Measurements from ENCODE around the gene CPSF7.
"Not testable (repeated sequence)": the region's sequence is repeated elsewhere in the genome, so short reads cannot be mapped to it uniquely, and the experiment has no call there.

The CPSF7 gene, protein sequence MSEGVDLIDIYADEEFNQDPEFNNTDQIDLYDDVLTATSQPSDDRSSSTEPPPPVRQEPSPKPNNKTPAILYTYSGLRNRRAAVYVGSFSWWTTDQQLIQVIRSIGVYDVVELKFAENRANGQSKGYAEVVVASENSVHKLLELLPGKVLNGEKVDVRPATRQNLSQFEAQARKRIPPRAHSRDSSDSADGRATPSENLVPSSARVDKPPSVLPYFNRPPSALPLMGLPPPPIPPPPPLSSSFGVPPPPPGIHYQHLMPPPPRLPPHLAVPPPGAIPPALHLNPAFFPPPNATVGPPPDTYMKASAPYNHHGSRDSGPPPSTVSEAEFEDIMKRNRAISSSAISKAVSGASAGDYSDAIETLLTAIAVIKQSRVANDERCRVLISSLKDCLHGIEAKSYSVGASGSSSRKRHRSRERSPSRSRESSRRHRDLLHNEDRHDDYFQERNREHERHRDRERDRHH

DNA sequence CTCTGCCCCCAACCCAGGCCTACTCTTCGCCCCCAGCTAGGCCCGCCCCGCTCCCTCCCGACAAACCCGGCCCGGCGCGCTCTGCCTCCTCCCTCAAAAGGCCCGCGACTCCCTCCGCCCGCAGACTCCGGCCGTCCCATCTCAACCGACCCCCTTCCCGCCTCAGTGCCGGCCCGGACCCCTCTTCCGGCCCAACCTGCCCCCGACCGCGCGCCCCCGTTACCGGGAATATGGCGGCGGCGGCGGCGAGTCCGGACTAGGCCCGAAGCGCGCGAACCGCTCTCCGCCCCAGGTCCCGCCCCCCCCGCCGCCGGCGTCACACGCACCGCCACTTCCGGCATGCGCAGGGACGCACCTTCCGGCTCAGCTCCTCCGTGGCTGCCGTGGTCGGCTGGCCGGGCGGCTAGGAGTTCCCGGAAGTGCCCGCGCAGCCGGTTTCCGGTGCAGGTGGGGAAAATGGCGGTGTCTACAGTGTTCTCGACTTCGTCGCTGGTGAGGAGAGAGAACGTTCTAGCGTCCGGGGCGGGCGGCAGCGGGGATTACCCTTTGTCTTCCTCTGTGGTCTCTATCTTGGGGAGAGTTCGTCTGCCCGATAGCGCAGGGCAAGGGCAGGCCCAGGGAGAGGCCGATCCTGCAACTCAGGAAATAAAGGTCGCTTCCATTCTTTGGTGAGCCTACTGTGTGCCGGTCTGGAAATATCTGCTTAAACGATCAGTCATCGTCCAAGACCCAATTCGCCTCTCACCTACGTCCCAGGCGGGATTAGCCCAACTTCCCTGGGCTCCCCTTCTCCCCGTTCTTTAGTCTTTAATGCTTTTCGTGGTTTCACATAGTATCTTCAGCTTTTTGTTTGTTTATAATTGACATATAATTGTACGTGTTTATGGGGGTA lies at the start of gene CPSF7, which contains the start of gene SDHAF2:
TSS of gene CPSF7 (minus strand) at position 285 of the 892 bp plus-strand sequence. CDS start 740 bp downstream, outside the sequence.
TSS of gene SDHAF2 (plus strand) at position 434 of the 892 bp plus-strand sequence. CDS start at position 457, 23 bp downstream.
- DNase-seq, result peak; percentile 79 to 89

DNA sequence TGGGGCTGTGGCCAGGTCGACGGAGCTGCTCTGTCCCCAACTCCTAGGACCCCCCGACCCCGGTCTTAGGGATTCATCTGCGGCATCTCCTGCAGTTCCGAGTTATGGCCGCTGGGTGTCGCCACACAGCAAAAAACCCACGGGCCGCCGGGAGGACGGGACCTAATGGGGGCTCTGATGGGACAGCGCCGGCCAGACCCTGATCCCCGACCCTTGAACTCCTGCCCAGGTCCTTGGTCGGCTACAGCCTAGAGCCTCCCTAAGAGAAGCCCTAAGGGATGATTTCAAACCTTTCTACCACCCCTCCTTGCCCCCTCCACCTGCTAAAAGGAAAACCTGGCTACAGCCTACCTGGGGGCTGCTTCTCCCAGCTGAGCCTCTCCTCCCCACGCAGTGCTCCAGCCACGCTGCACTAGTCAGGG lies 48.0 kb upstream of the CPSF7 start:
- no peak for DNase-seq

DNA sequence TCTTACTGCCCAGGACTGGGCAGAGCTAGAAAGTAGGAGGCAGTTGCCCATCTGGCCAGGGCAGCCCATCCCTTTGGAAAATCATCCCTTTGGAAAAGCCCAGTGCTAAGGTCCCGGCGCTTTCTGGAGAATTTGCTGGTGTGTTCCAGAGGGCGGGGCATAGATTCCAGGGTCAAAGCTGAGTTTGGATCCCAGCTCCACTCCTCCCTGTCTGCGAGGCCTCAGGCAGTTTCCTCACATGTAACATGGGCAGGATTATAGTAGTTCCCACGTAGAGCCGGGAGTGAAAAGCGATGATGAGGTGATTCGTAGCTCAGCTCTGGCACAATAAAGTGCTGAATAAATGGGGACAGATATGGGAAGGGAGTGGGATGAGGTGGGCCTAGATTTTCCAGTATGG lies 47.4 kb upstream of the CPSF7 start:
- no peak for DNase-seq

DNA sequence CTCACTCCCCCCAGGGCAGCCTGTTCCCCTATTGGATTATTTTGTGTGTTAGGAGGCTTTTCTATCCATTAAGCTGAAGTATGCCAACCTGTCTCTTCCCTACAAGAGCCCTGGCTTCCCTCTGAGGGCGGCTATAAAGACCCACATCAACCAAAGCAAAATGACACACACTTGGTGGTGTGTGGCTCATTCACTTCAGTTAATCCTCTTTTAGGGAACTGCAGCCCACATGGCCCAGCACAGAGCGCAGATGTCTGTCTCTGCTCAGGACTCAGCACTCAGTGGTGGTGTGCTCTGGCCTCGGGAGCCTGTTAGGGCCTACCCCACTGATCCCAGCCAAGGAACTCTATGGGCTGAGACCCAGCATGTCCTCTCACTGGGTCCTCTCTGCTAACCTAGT lies 46.6 kb upstream of the CPSF7 start:
- no peak for DNase-seq

GRCh38 chr11:61475433-61475832 lies 45.7 kb upstream of the CPSF7 start:
- DNase-seq, result no peak

DNA sequence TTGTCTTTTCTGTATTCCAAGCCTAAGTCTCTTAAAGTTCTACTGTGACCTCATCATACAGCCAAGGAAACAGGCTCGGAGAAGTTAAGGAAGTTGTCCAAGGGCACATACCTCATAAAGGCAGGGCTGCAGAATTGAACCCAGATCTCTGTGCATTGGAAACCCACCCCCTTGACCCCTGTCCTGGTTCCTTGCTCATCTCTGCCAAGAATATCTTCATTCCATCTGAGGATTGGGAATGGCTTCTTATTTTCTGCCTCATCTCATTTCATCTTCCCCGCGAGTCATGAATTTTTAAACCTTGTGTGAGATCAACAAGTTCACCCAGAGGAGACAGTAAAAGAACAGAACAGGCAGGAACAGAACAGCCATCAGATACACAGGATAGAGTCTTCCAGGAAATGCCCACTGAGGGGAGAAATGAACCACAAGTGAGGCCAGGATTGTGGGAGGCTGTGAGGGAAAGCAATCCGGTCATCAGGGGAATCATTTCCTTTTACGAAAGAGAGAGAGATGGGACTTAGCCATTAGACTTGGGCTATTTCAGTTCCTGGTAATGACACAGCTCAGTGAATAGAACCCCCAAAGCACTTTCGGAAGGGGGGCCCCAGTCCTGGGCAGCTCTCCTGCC lies 44.4 kb upstream of the CPSF7 start:
- no peak for DNase-seq

DNA sequence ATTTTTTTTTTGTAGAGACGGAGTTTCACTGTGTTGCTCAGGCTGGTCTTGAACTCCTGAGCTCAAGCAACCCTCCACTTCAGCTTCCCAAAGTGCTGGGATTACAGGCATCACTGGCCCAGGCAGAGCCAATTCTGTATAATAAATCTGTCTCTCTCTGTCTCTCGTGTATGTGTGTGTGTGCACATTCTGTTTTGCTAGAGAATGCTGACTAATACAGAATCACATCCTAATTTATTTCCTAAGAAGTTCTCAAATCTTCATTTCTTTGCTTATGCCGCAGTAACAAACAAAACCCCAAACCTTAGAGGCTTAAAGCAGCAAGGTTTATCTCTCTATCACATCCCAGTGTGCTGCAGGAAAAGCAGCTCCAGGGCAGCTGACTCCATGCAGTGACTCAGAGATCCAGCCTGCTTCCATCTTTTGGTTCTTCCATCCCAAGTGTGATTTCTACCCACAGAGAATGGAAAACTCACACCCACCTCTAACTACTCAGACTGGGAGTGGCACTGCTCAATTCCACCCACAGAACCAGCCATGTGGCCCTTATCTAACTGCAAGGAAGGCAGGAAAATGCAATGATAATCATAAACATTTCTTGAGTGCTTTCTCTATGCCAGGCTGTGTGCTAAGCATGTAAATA lies 43.7 kb upstream of the CPSF7 start:
- DNase-seq, result no peak

DNA sequence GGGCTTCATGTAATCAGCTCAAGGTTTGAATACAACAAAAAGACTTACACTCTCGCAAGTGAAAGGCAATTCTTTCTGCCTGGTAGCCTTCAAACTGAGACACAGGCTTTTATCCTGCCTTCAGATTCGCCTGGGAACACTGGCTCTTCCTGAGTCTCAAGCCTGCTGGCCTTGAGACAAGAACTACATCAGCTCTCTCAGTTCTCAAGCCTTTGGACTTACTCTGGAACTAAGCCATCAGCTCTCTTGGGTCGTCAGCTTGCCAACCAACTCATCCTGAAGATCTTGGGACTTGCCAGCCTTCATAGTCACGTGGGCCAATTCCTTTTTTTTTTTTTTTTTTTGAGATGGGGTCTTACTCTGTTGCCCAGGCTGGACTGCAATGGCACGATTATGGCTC lies 43.1 kb upstream of the CPSF7 start:
- no peak for DNase-seq

DNA sequence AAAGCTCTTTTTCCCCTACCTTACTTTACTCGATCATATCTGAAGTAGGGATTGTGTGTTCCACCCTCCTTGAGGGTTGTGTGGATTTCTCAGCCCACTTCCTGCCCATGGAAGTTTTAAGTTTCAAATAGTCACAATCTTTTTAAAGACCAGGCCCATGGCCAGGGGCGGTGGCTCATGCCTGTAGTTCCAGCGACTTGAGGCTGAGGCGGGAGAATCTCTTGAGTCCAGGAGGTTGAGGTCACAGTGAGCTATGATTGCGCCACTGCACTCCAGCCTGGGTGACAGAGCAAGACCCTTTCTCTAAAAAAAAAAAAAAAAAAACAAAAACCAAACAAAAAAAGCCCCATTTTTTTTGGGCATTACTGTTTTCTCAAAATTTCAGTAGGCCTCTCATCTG lies 42.5 kb upstream of the CPSF7 start:
- DNase-seq, result no peak

- DNase-seq, result no peak
These were observed 38.2 kb upstream of the CPSF7 start for GRCh38 chr11:61468002-61468401.

- not testable (repeated sequence) for DNase-seq
These were observed 37.8 kb upstream of the CPSF7 start for GRCh38 chr11:61467602-61468001.

GRCh38 chr11:61460986-61461385 lies 31.2 kb upstream of the CPSF7 start:
- DNase-seq, result no peak

DNA sequence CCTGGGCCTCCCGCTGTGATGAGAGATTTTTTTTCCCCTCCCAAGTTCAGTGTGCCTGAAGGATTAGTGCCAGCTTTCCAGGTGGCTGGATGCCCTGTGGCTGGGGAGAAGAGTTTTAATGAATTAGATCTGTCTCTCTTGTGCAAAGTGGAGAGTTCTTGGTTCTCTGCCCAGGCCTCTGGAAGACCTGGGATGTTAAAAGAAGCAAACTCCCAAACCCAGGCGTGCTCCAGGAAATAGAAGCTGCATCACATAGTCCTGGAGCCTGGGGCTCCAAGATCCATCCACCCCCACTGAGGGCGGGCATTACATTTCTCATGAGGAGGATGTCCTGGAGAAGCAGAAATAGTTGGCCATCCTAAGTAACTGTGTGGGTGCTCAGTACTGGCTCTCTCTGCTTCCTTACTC lies 30.7 kb upstream of the CPSF7 start:
- DNase-seq, result no peak

DNA sequence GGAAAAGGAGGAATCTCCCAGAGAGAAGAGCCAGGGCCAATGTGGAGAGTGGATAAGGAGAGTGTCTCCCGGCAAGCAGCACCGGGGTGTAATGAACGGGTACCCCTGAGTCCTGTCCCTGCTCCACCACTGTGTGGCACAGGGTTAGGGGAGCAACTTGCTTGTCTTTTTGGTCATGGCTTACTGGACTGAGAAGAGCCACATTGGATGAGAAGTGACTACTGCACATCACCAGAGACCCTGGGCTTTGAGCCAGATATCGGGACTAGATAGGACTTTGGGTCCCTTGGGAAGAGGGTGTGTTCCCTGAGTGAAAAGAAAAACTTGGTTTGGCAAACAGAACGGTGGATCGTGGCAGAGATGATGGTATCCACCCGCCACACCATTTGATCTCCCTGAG lies 24.7 kb upstream of the CPSF7 start:
- no peak for DNase-seq

DNA sequence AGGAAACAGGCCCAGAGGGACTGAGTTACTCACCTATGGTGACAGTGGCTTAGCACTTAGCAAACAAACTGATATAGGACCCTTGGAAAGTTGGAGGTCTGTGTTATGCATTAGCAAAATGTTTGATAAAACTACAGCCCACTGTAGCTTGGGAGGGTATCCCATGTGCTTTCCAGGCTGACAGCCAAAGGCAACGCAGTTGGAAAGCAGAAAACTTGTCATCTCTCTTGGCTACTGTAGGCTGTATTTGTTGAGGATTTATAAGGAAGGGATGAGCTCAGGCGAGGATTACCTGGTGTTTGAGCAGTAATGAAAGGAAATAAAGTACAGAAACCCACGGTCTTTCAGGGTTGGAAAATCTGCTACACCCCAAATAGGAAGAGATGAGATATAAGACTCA lies 23.9 kb upstream of the CPSF7 start:
- no peak for DNase-seq

- no peak for DNase-seq
These were observed 23.1 kb upstream of the CPSF7 start for GRCh38 chr11:61452825-61453224.

DNA sequence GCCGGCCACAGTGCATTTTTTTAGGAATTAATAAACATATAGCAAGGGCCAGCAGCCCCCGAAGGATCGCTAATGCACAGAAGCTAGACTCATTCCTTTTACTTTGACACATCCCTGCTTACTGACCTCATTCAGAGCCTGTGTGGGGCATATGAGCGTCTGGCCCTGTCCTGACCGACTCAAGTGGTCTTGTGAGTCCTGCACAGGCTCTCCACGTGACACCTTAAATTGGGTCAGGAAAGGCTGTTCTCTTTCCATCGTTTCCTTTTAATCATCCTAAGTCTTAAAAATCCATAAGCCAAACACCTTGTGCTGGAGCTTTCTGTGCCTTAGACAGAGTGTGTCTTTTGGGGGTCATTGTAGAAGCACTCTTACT lies 18.8 kb upstream of the CPSF7 start:
- no peak for DNase-seq

- no peak for DNase-seq
These were observed 18.1 kb upstream of the CPSF7 start for GRCh38 chr11:61447601-61448551.

DNA sequence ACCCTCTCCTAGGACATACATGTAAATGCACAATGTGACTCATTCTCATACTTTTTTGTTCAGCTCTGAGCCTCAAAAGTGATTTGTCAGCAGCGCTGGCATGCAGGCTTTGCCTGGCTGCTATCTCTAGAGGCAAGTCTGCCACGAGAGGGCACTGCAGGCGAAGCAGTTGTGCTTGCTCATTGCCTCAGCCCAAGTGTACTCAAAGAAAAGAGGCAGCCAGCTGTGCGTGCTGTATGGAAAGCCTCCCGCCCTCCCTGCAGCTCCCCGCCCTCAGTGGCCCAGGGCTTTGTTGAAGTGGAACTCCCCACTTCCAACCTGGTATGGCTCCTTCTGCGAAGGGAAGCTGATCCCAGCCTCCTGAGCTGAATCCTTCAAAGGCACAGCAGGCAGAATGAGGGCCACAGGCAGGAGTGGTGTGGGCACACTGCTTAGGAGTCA lies 16.5 kb upstream of the CPSF7 start:
- DNase-seq, result peak; percentile 68 to 87

- DNase-seq, result no peak
These were observed 15.7 kb upstream of the CPSF7 start for GRCh38 chr11:61445516-61445915.

- DNase-seq, result no peak
These were observed 12.8 kb upstream of the CPSF7 start for GRCh38 chr11:61442616-61443015.
